ENCODE results near the gene DOK7.

The DOK7 gene

GRCh38 chr4:3423952-3424351, 39.2 kb upstream of the DOK7 start:
- H3K4me3 ChIP-seq: no peak overlapping the region
- no peak for DNase-seq (ENCODE audit: low read depth, low spot score)
- H3K27ac ChIP-seq: no peak overlapping the region
- no peaks in the 10 kb centered on the region for H3K9me3 ChIP-seq (ENCODE audit: low read depth, low read length)
- H3K36me3 ChIP-seq (ENCODE audit: insufficient read depth, low read length): peaks cover 7% of the 10 kb centered on the region; the same call in 1 of the 2 replicates
- H3K9ac ChIP-seq (ENCODE audit: insufficient read length): no peak overlapping the region
- TF ChIP-seq EZH2 (IDR thresholded peaks at IDR 0.05) (no peak), POLR2AphosphoS5 (IDR thresholded peaks at IDR 0.05; ENCODE audit: borderline replicate concordance, low read depth, low read length) (no peak)

- Histone ChIP-seq H3K36me3 (ENCODE audit: insufficient read depth, low read length) (peaks cover 7% of the 10 kb centered on the region; the same call in 1 of the 2 replicates), H3K9me3 (ENCODE audit: low read depth, low read length) (no peaks in the 10 kb centered on the region), H3K9ac (ENCODE audit: insufficient read length) (no peak overlapping the region), H3K4me3 (no peak overlapping the region), H3K27ac (no peak overlapping the region)
- no peak for TF ChIP-seq POLR2AphosphoS5 (IDR thresholded peaks at IDR 0.05; ENCODE audit: borderline replicate concordance, low read depth, low read length)
- no peak for TF ChIP-seq EZH2 (IDR thresholded peaks at IDR 0.05)
- no peak for TF ChIP-seq FOXP2 (optimal IDR thresholded peaks at IDR 0.05; ENCODE audit: control extremely low read depth, extremely low read length, insufficient read depth)
- no peak for DNase-seq (ENCODE audit: low read depth, low spot score)
Measured at GRCh38 chr4:3424522-3425095, 38.5 kb upstream of the DOK7 start.

DNA sequence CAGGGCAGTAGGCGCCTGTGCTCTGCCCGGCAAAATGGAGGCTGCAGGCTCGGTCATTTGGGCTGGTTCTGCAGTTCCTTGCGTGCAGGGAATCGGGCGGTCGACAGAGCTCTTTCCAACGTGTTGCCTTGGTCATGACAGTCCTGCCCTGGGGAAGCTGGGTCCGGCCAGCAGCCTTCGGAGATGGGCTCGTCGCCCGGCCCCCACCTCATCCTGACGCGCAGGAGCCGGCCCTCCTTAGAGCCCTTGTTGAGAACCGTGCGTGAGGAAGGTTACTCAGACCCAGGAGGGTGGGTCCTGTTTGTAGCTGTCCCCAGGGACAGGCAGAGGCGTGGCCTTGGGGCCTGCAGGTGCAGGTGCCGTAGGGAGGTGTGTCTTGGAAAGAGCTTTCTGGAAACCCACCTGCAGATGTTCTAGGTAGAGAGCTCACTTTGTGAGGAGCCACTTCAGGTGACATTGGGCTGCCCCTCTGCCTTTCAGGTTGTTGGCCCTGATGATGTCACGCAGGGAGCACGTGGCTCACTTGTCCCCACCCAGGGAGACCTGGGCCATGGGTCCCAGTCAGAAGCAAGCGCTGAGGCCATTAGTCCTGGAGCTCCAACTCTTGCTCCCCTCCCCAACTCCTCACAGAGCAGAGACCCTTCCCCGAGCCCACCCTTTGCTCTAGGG, 36.5 kb upstream of the DOK7 start:
- H3K36me3 ChIP-seq (ENCODE audit: insufficient read depth, low read length): peaks cover 7% of the 10 kb centered on the region; the same call in 1 of the 2 replicates
- TF ChIP-seq POLR2AphosphoS5 (IDR thresholded peaks at IDR 0.05; ENCODE audit: borderline replicate concordance, low read depth, low read length): no peak
- no peak for TF ChIP-seq FOXP2 (optimal IDR thresholded peaks at IDR 0.05; ENCODE audit: control extremely low read depth, extremely low read length, insufficient read depth)
- TF ChIP-seq EZH2 (IDR thresholded peaks at IDR 0.05): no peak

DNA sequence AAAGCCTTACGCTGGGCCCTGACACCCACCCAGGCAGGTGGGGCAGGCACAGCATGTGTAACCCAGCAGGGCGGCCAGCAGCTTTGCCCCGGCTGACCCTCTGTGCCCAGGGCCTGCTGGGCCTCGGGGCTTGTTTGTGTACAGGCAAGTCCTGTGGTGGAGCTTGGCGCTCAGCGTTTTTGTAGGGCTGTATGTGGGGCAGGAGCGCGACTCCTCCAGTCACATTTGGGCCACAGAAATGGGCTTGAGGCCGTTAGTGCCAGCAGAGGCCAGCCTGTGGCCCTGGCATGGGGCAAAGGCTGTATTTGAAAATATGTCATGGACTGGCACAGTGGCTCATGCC, 36.0 kb upstream of the DOK7 start:
- Histone ChIP-seq H3K36me3 (ENCODE audit: insufficient read depth, low read length) (peaks cover 7% of the 10 kb centered on the region; the same call in 1 of the 2 replicates), H3K4me3 (no peak overlapping the region), H3K9ac (ENCODE audit: insufficient read length) (no peak overlapping the region), H3K27ac (no peak overlapping the region), H3K9me3 (ENCODE audit: low read depth, low read length) (no peaks in the 10 kb centered on the region)
- DNase-seq (ENCODE audit: low read depth, low spot score): no peak
- TF ChIP-seq EZH2 (IDR thresholded peaks at IDR 0.05) (no peak), POLR2AphosphoS5 (IDR thresholded peaks at IDR 0.05; ENCODE audit: borderline replicate concordance, low read depth, low read length) (no peak), FOXP2 (optimal IDR thresholded peaks at IDR 0.05; ENCODE audit: control extremely low read depth, extremely low read length, insufficient read depth) (no peak)

More for the DNA sequence above, 36.5 kb upstream of the DOK7 start:
- H3K9me3 ChIP-seq (ENCODE audit: low read depth, low read length): no peaks in the 10 kb centered on the region
- DNase-seq (ENCODE audit: low read depth, low spot score): no peak
- H3K27ac ChIP-seq: no peak overlapping the region
- no peak overlapping the region for H3K4me3 ChIP-seq
- no peak overlapping the region for H3K9ac ChIP-seq (ENCODE audit: insufficient read length)

GRCh38 chr4:3427706-3428446, 35.2 kb upstream of the DOK7 start:
- DNase-seq (ENCODE audit: low read depth, low spot score): no peak
- no peak overlapping the region for H3K4me3 ChIP-seq
- no peak overlapping the region for H3K27ac ChIP-seq
- H3K36me3 ChIP-seq (ENCODE audit: insufficient read depth, low read length): peaks cover 7% of the 10 kb centered on the region; the same call in 1 of the 2 replicates
- H3K9me3 ChIP-seq (ENCODE audit: low read depth, low read length): no peaks in the 10 kb centered on the region
- TF ChIP-seq FOXP2 (optimal IDR thresholded peaks at IDR 0.05; ENCODE audit: control extremely low read depth, extremely low read length, insufficient read depth): no peak
- no peak for TF ChIP-seq EZH2 (IDR thresholded peaks at IDR 0.05)
- no peak for TF ChIP-seq POLR2AphosphoS5 (IDR thresholded peaks at IDR 0.05; ENCODE audit: borderline replicate concordance, low read depth, low read length)
- H3K9ac ChIP-seq (ENCODE audit: insufficient read length): no peak overlapping the region

GRCh38 chr4:3429651-3430050, 33.5 kb upstream of the DOK7 start:
- DNase-seq (ENCODE audit: low read depth, low spot score): no peak
- TF ChIP-seq EZH2 (IDR thresholded peaks at IDR 0.05): no peak
- no peak for TF ChIP-seq POLR2AphosphoS5 (IDR thresholded peaks at IDR 0.05; ENCODE audit: borderline replicate concordance, low read depth, low read length)

GRCh38 chr4:3430524-3430923, 32.6 kb upstream of the DOK7 start:
- TF ChIP-seq EZH2 (IDR thresholded peaks at IDR 0.05) (no peak), FOXP2 (optimal IDR thresholded peaks at IDR 0.05; ENCODE audit: control extremely low read depth, extremely low read length, insufficient read depth) (no peak)
- no peak overlapping the region for H3K27ac ChIP-seq
- H3K9ac ChIP-seq (ENCODE audit: insufficient read length): no peak overlapping the region

More at GRCh38 chr4:3429651-3430050, 33.5 kb upstream of the DOK7 start:
- H3K9me3 ChIP-seq (ENCODE audit: low read depth, low read length): no peaks in the 10 kb centered on the region
- H3K9ac ChIP-seq (ENCODE audit: insufficient read length): no peak overlapping the region
- H3K36me3 ChIP-seq (ENCODE audit: insufficient read depth, low read length): no peaks in the 10 kb centered on the region
- H3K27ac ChIP-seq: no peak overlapping the region
- H3K4me3 ChIP-seq: no peak overlapping the region

GRCh38 chr4:3431446-3431993, 31.6 kb upstream of the DOK7 start:
- Histone ChIP-seq H3K36me3 (ENCODE audit: insufficient read depth, low read length) (no peaks in the 10 kb centered on the region), H3K27ac (no peak overlapping the region), H3K9ac (ENCODE audit: insufficient read length) (no peak overlapping the region), H3K9me3 (ENCODE audit: low read depth, low read length) (no peaks in the 10 kb centered on the region), H3K4me3 (no peak overlapping the region)
- TF ChIP-seq EZH2 (IDR thresholded peaks at IDR 0.05) (no peak), POLR2AphosphoS5 (IDR thresholded peaks at IDR 0.05; ENCODE audit: borderline replicate concordance, low read depth, low read length) (no peak), FOXP2 (optimal IDR thresholded peaks at IDR 0.05; ENCODE audit: control extremely low read depth, extremely low read length, insufficient read depth) (no peak)
- DNase-seq (ENCODE audit: low read depth, low spot score): no peak

More at GRCh38 chr4:3430524-3430923, 32.6 kb upstream of the DOK7 start:
- no peak for DNase-seq (ENCODE audit: low read depth, low spot score)
- H3K4me3 ChIP-seq: no peak overlapping the region
- H3K36me3 ChIP-seq (ENCODE audit: insufficient read depth, low read length): no peaks in the 10 kb centered on the region
- H3K9me3 ChIP-seq (ENCODE audit: low read depth, low read length): no peaks in the 10 kb centered on the region
